ENCODE measurements around the gene VWDE.
A peak's percentile ranks its signal among the peaks of the same experiment; 100 is the strongest.
"Not testable (repeated sequence)": the region's sequence is repeated elsewhere in the genome, so short reads cannot be mapped to it uniquely, and the experiment has no call there.

Gene VWDE

GRCh38 chr7:12403287-12404181, at the start of gene VWDE:
Gene VWDE, minus strand, starts transcription at chr7:12403865. Its CDS starts 149 bp downstream, at chr7:12403716.
- peak; percentile 23 for DNase-seq (ENCODE audit: low read depth, low spot score)
- in situ Hi-C loops (cut with HindIII; ENCODE audit: low sequenced_read_pairs), result no loop called here
- peak within 1 kb of the TSS; percentile 50 for H3K4me3 ChIP-seq (ENCODE audit: low read depth, low read length)
- peak; percentile 1 for TF ChIP-seq CTCF (IDR thresholded peaks at IDR 0.05; ENCODE audit: low read depth, low read length)

DNA sequence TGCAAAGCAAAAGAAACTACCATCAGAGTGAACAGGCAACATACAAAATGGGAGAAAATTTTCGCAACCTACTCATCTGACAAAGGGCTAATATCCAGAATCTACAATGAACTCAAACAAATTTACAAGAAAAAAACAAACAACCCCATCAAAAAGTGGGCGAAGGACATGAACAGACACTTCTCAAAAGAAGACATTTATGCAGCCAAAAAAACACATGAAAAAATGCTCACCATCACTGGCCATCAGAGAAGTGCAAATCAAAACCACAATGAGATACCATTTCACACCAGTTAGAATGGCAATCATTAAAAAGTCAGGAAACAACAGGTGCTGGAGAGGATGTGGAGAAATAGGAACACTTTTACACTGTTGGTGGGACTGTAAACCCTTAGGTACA, 49.5 kb upstream of the VWDE start:
- H3K4me3 ChIP-seq (ENCODE audit: low read depth, low read length); in situ Hi-C loops (cut with HindIII; ENCODE audit: low sequenced_read_pairs); DNase-seq (ENCODE audit: low read depth, low spot score): not testable (repeated sequence)

DNA sequence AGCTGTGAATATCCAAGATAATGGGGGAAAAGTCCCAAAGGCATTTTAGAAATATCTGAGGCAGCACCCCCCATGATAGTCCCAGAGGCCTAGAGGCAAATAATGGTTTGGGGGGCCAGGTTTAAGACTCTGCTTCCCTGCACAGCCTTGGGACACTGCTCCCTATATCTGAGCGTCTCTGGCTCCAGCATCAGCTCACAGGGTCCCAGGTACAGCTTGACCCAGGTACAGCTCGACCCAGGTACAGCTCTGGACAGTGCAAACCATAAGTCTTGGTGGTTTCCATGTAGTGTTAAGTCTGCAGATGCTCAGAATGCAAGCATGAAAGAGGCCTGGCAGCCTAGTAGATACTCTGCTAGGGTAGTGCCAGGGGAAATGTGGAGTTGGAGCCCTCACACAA, 47.0 kb upstream of the VWDE start:
- in situ Hi-C loops (cut with HindIII; ENCODE audit: low sequenced_read_pairs), result no loop called here
- TF ChIP-seq CTCF (IDR thresholded peaks at IDR 0.05; ENCODE audit: low read depth, low read length), result no peak
- no peak overlapping the region for H3K4me3 ChIP-seq (ENCODE audit: low read depth, low read length)
- no peak for DNase-seq (ENCODE audit: low read depth, low spot score)

GRCh38 chr7:12444785-12445184, 41.1 kb upstream of the VWDE start:
- no peak for DNase-seq (ENCODE audit: low read depth, low spot score)
- TF ChIP-seq CTCF (IDR thresholded peaks at IDR 0.05; ENCODE audit: low read depth, low read length), result no peak
- H3K4me3 ChIP-seq (ENCODE audit: low read depth, low read length), result no peak overlapping the region
- in situ Hi-C loops (cut with HindIII; ENCODE audit: low sequenced_read_pairs), result no loop called here

- no peak for DNase-seq (ENCODE audit: low read depth, low spot score)
- TF ChIP-seq CTCF (IDR thresholded peaks at IDR 0.05; ENCODE audit: low read depth, low read length), result no peak
- in situ Hi-C loops (cut with HindIII; ENCODE audit: low sequenced_read_pairs), result no loop called here
- no peak overlapping the region for H3K4me3 ChIP-seq (ENCODE audit: low read depth, low read length)
Measured at GRCh38 chr7:12440229-12440628, 36.6 kb upstream of the VWDE start.

GRCh38 chr7:12436896-12437535, 33.4 kb upstream of the VWDE start:
- peak; percentile 45 for TF ChIP-seq CTCF (IDR thresholded peaks at IDR 0.05; ENCODE audit: low read depth, low read length)
- DNase-seq (ENCODE audit: low read depth, low spot score), result peak; percentile 56
- in situ Hi-C loops (cut with HindIII; ENCODE audit: low sequenced_read_pairs), result no loop called here
- no peak overlapping the region for H3K4me3 ChIP-seq (ENCODE audit: low read depth, low read length)

GRCh38 chr7:12436126-12436525, 32.5 kb upstream of the VWDE start:
- no peak overlapping the region for H3K4me3 ChIP-seq (ENCODE audit: low read depth, low read length)
- no peak for TF ChIP-seq CTCF (IDR thresholded peaks at IDR 0.05; ENCODE audit: low read depth, low read length)
- in situ Hi-C loops (cut with HindIII; ENCODE audit: low sequenced_read_pairs), result no loop called here
- DNase-seq (ENCODE audit: low read depth, low spot score), result no peak

Measured in astrocyte of the spinal cord (primary cell).